Activated naive CD4-positive, alpha-beta T cell treated with anti-CD3 and anti-CD28 coated beads, Interleukin-2, amount 10 ng/mL, durations not matched to agents 7 days and 5 days (primary cell): ENCODE measurements around the gene MEAF6.

Experiments used
- CTCF ChIA-PET: fragments of 350-600 bp; sonication (Branson Sonifier 250); formaldehyde crosslinking; loops from one replicate; lab custom pipeline; 2021; ENCODE audit warnings: antibody characterized with exemption; lab: Charles Lee
- DNase-seq: peaks from one replicate; pipeline ENCODE4 v3.0.0-alpha.2; 2020
- H3K27ac Mint-ChIP-seq: one replicate; pipeline ENCODE4 v1.8.0; 2021; ENCODE audit warnings: mild to moderate bottlenecking, moderate library complexity, mixed read lengths
- H3K27me3 Mint-ChIP-seq: one replicate; pipeline ENCODE4 v1.8.0; 2021; ENCODE audit warnings: mild to moderate bottlenecking, mixed read lengths
- H3K36me3 Mint-ChIP-seq: one replicate; pipeline ENCODE4 v1.8.0; 2021; ENCODE audit warnings: mixed read lengths
- H3K4me1 Mint-ChIP-seq: one replicate; pipeline ENCODE4 v1.8.0; 2021; ENCODE audit warnings: mixed read lengths
- H3K4me3 Mint-ChIP-seq: one replicate; pipeline ENCODE4 v1.8.0; 2021; ENCODE audit warnings: mild to moderate bottlenecking, moderate library complexity, mixed read lengths
- H3K9me3 Mint-ChIP-seq: one replicate; pipeline ENCODE4 v1.8.0; 2021; ENCODE audit warnings: mixed read lengths

MEAF6 gene

GRCh38 chr1:37477946-37478345 lies 36.6 kb downstream of the MEAF6 start:
- Mint-ChIP-seq H3K4me3 (peak overlapping the region; percentile 97), H3K36me3 (peaks cover 69% of the 10 kb centered on the region), H3K27ac (peak overlapping the region; percentile 99), H3K27me3 (no peaks in the 10 kb centered on the region), H3K9me3 (no peaks in the 10 kb centered on the region), H3K4me1 (peaks cover 58% of the 10 kb centered on the region)
- CTCF ChIA-PET: interaction anchor here (1.1 to 6.1 kb wide), 4 partner anchors 9 to 37 kb away, joined by 5 to 38 read pairs (median 17); partner anchors contain the start of gene MEAF6
- no peak for DNase-seq

DNA sequence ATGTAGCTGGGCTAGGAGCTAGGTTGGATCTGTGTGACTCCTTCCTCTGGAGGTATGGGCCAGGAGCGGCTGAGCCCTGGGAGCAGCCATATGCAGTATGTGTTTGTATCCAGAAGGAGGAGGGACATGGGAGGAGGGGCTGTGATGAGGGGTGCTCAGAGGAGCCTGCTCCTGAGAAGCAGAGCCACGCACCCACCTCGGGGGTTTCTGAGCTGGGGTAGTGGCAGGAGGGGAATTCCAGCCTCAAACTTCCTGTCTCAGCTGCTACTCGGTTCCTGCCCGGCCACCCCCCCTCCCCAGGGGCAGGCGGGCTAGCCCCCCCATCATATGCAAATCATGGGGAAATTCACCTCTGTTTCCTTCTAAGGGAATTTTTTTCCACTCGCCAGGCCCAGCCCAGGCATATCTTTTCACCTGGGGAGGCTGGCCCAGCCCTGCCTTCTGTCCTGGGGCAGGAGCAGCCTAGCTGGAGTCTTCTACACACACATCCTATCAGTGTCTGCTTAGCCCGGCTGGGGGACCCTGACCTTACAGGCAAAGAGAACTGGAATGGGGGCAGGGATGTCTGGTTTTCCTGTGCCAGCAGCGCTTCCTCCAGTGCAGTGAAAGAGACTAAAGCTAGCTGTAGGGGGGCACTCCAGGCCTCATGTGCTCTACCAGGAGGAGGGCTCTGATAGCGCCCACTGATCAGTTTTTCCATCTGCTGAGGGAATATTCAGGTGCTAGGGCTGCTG lies 37.2 kb downstream of the MEAF6 start:
- Mint-ChIP-seq H3K36me3 (peaks cover 64% of the 10 kb centered on the region), H3K27me3 (no peaks in the 10 kb centered on the region), H3K9me3 (no peaks in the 10 kb centered on the region), H3K27ac (peak overlapping the region; percentile 99), H3K4me1 (peaks cover 64% of the 10 kb centered on the region), H3K4me3 (peak overlapping the region; percentile 97)
- CTCF ChIA-PET: interaction anchor here (0.6 to 8.4 kb wide), 3 partner anchors 10 to 52 kb away, joined by 4 to 78 read pairs (median 38); no protein-coding TSS in a partner anchor
- DNase-seq: peak; percentile 77

GRCh38 chr1:37476460-37477197 lies 37.9 kb downstream of the MEAF6 start:
- Mint-ChIP-seq H3K4me1 (peaks cover 65% of the 10 kb centered on the region), H3K4me3 (peak overlapping the region; percentile 97), H3K36me3 (peaks cover 57% of the 10 kb centered on the region), H3K27ac (peak overlapping the region; percentile 99), H3K9me3 (no peaks in the 10 kb centered on the region), H3K27me3 (no peaks in the 10 kb centered on the region)
- CTCF ChIA-PET: interaction anchor here (6.1 to 8.4 kb wide), 2 partner anchors 10 to 21 kb away, joined by 38 to 78 read pairs; no protein-coding TSS in a partner anchor
- no peak for DNase-seq

DNA sequence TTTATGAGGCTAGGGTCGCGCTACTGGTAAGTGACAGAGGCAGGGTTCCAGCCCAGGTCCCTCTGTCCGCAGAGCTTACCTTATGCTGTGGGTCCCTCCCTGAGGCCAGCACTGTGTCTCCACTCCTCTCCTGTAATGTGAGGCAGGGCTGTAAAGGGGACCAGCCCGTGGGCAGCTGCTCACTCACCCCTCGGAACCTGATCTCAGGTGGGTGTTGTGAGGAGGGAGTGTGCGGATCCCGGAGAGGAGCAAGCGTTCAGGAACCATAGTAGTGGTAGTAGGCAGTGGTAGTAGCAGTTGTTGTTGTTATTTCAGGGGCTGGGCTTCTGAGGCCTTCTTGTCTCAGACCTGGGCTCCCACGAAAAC lies 38.5 kb downstream of the MEAF6 start:
- H3K27ac Mint-ChIP-seq: peak overlapping the region; percentile 99
- H3K27me3 Mint-ChIP-seq: no peaks in the 10 kb centered on the region

DNA sequence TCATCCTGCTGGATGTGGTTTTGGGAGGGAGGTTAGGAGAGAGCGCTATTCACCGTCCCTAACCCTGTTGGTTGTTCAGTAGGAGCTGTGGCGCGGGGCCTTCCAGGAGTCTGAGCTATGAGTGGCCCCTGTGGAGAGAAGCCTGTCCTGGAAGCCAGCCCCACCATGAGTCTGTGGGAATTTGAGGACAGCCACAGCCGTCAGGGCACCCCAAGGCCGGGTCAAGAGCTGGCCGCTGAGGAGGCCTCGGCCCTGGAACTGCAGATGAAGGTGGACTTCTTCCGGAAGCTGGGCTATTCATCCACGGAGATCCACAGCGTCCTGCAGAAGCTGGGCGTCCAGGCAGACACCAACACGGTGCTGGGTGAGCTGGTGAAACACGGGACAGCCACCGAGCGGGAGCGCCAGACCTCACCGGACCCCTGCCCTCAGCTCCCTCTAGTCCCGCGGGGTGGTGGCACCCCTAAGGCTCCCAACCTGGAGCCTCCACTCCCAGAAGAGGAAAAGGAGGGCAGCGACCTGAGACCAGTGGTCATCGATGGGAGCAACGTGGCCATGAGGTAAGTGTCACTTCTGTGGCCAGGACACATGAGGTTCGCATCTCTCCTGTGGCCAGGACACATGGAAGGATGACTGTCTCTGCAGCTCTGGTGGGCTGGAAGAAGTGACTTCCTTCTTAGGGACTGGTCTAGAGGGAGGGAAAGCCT lies 39.0 kb downstream of the MEAF6 start:
- H3K4me1 Mint-ChIP-seq: peaks cover 61% of the 10 kb centered on the region
- peak overlapping the region; percentile 97 for H3K4me3 Mint-ChIP-seq
- CTCF ChIA-PET: interaction anchor here (1.1 to 8.4 kb wide), 6 partner anchors 10 to 333 kb away, joined by 4 to 78 read pairs (median 4); partner anchors contain the start of genes C1orf122, MEAF6 and YRDC
- peak overlapping the region; percentile 99 for H3K27ac Mint-ChIP-seq
- peak; percentile 30 for DNase-seq
- H3K9me3 Mint-ChIP-seq: no peaks in the 10 kb centered on the region
- no peaks in the 10 kb centered on the region for H3K27me3 Mint-ChIP-seq
- peaks cover 48% of the 10 kb centered on the region for H3K36me3 Mint-ChIP-seq

More for the DNA sequence above, 38.5 kb downstream of the MEAF6 start:
- H3K36me3 Mint-ChIP-seq: peaks cover 51% of the 10 kb centered on the region
- no peaks in the 10 kb centered on the region for H3K9me3 Mint-ChIP-seq
- peak overlapping the region; percentile 97 for H3K4me3 Mint-ChIP-seq
- H3K4me1 Mint-ChIP-seq: peaks cover 64% of the 10 kb centered on the region
- DNase-seq: no peak
- CTCF ChIA-PET: interaction anchor here (1.1 to 8.4 kb wide), 4 partner anchors 10 to 39 kb away, joined by 4 to 78 read pairs (median 21); partner anchors contain the start of gene MEAF6

DNA sequence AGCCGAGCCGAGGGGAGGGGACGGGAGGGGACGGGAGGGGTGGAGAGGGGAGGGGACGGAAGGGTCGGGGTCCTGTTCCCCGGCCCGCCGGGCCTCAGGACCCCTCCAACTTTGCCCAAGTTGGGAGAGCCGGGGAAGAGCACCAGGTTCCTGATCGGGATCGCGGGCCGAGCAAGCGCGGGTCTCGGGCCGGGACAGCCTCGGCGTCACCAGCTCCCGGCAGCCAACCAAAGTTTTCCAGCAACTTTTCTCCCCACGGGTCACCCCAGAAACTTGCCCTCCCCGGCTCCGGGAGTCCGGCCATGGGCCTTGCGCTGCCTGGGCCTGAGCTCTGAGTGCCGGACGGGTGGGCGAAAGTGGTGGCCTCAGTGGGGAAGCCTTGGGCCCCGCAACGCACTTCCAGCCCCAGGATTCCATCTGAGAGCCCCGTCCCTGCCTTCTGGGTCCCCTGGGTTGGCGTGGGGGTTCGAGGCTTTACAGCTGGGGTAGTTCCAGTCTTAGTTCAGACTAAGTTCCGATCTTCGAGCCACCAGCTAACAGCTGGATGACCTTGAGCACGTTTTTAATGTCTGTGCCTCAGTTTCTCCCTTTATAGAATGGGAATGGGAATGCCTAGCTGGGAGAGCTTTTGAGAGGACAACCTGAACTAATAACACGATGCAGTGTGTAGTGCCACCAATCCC lies 39.7 kb downstream of the MEAF6 start:
- H3K36me3 Mint-ChIP-seq: peaks cover 45% of the 10 kb centered on the region
- CTCF ChIA-PET: interaction anchor here (1.1 to 8.4 kb wide), 6 partner anchors 9 to 333 kb away, joined by 4 to 78 read pairs (median 4); partner anchors contain the start of genes C1orf122, MEAF6 and YRDC
- no peak for DNase-seq
- peaks cover 57% of the 10 kb centered on the region for H3K4me1 Mint-ChIP-seq
- peak overlapping the region; percentile 88 for H3K27ac Mint-ChIP-seq
- H3K27me3 Mint-ChIP-seq: no peaks in the 10 kb centered on the region
- no peaks in the 10 kb centered on the region for H3K9me3 Mint-ChIP-seq
- peak overlapping the region; percentile 97 for H3K4me3 Mint-ChIP-seq

GRCh38 chr1:37474046-37474696 lies 40.4 kb downstream of the MEAF6 start, which contains the start of gene ZC3H12A:
TSS of gene ZC3H12A (plus strand) at chr1:37474580. CDS start at chr1:37475497, 917 bp downstream.
- Mint-ChIP-seq H3K27ac (peak within 1 kb of the TSS; percentile 88), H3K9me3 (no peaks in the 10 kb centered on the region), H3K4me3 (peak within 1 kb of the TSS; percentile 97), H3K27me3 (no peaks in the 10 kb centered on the region), H3K36me3 (peaks cover 41% of the 10 kb centered on the region), H3K4me1 (peaks cover 58% of the 10 kb centered on the region)
- CTCF ChIA-PET: interaction anchor here (1.3 to 8.4 kb wide), 4 partner anchors 13 to 334 kb away, joined by 4 to 78 read pairs (median 21); partner anchors contain the start of genes C1orf122 and YRDC
- peak; percentile 92 for DNase-seq

GRCh38 chr1:37473431-37474045 lies 41.0 kb downstream of the MEAF6 start:
- CTCF ChIA-PET: interaction anchor here (8.4 kb wide), 1 partner anchor 13 kb away, joined by 78 read pairs; no protein-coding TSS in a partner anchor
- DNase-seq: peak; percentile 60
- Mint-ChIP-seq H3K27ac (peak overlapping the region; percentile 67), H3K4me3 (peak overlapping the region; percentile 97), H3K9me3 (no peaks in the 10 kb centered on the region), H3K4me1 (peaks cover 53% of the 10 kb centered on the region), H3K36me3 (peaks cover 35% of the 10 kb centered on the region), H3K27me3 (no peaks in the 10 kb centered on the region)

DNA sequence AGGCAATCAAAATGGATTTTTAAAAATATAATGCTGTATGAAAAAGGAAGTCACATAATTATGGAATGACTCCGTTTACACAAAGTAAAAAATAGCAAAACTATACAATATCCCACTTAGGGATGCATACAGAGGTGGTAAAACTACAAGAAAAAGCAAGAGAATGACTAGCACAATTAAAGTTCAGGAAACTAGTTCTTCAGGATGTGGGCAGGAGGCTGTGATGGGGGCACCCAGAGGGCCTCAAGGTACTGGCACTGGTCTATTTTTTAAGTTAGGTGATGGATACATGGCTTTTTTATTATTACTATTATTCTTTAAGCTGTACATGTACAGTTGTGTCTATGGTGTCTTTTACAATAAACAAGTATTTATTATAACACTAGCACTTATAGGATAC lies 41.6 kb downstream of the MEAF6 start:
- H3K4me3 Mint-ChIP-seq: peak overlapping the region; percentile 97
- peak overlapping the region; percentile 67 for H3K27ac Mint-ChIP-seq
- peaks cover 29% of the 10 kb centered on the region for H3K36me3 Mint-ChIP-seq
- peaks cover 48% of the 10 kb centered on the region for H3K4me1 Mint-ChIP-seq
- H3K9me3 Mint-ChIP-seq: no peaks in the 10 kb centered on the region
- H3K27me3 Mint-ChIP-seq: no peaks in the 10 kb centered on the region
- CTCF ChIA-PET: interaction anchor here (8.4 kb wide), 1 partner anchor 14 kb away, joined by 78 read pairs; no protein-coding TSS in a partner anchor
- no peak for DNase-seq

DNA sequence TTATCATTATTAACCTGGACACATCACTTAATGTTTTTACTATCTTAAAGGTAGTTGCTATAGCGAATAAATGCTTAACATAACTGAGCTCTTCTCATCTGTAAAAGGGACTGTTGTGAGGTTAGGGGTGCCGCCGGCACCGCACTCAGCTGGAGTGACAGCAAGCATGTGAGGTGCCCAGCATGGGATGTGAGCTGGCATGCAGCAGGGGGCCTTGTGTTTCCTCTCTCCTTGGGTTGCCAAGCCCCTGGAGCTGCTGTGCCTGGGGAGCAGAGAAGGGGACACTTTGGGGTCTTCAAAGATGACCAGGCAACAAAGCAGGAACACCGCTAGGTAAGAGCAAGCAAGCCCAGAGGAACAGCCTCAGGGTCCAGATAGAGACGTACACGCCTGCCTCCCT lies 42.3 kb downstream of the MEAF6 start:
- peak overlapping the region; percentile 67 for H3K27ac Mint-ChIP-seq
- peaks cover 23% of the 10 kb centered on the region for H3K36me3 Mint-ChIP-seq
- peaks cover 43% of the 10 kb centered on the region for H3K4me1 Mint-ChIP-seq
- no peaks in the 10 kb centered on the region for H3K27me3 Mint-ChIP-seq
- no peak overlapping the region for H3K4me3 Mint-ChIP-seq
- CTCF ChIA-PET: interaction anchor here (8.4 kb wide), 1 partner anchor 15 kb away, joined by 78 read pairs; no protein-coding TSS in a partner anchor
- H3K9me3 Mint-ChIP-seq: no peaks in the 10 kb centered on the region
- DNase-seq: no peak

DNA sequence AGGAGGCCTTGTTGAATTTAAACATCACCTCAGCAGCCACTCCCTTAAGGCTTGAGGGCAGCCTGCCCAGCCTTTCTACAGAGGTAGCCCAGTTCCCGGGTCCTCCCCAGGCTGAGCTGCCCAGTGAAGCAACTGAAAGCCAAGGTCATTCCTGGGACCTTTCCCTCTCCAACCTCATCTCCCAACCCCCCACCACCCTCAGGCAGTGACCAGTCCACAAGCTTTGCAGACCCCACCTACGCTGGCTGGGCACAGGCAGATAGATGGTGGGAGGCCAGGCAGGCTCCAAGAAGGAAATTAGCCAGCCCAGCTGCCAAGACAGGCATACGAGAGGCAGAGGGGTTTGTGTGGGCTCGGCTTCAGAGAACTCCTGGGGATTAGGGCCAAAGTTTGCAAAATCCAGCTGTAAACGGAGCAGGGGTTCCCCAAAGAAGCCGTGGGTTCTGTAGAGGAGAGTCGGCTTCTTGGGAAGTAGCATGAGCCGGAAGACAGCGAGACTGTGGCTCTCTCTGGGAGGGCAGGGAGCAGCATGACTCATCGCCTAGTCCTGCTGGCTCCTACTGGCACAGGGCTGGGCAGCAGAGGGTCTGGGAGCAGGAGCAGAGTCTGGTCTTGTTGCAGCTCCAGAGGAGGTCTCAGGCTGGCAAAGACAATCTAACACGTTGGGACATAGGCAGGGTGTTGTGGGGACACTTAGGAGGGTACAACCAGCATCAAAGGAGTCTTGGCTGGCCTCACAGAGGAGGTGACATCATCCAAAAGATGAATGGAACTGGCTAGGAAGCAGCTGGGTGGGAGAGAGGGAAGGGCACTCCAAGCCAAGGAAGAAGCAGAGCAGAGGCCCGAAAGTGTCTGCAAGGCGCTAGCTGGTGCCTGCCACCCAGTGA lies 43.0 kb downstream of the MEAF6 start:
- H3K9me3 Mint-ChIP-seq: no peaks in the 10 kb centered on the region
- no peak for DNase-seq
- H3K36me3 Mint-ChIP-seq: peaks cover 17% of the 10 kb centered on the region
- CTCF ChIA-PET: interaction anchor here (0.6 to 8.4 kb wide), 4 partner anchors 13 to 61 kb away, joined by 3 to 78 read pairs (median 5); no protein-coding TSS in a partner anchor
- H3K4me1 Mint-ChIP-seq: peaks cover 40% of the 10 kb centered on the region
- no peak overlapping the region for H3K4me3 Mint-ChIP-seq
- no peaks in the 10 kb centered on the region for H3K27me3 Mint-ChIP-seq
- H3K27ac Mint-ChIP-seq: peak overlapping the region; percentile 73
